GM12873 (cell line): ENCODE data around the gene CCDC184.

Experiments
- CTCF ChIP-seq: IDR thresholded peaks from 2 replicates; pipeline ENCODE4 v1.5.1; 2012; ENCODE audit warnings: low read depth, mild to moderate bottlenecking, moderate library complexity, low read length, control low read depth; ENCODE audit not compliant: insufficient read depth; ENCODE audit errors: missing control alignments

CCDC184 gene

GRCh38 chr12:48180857-48181495 lies 2.5 kb upstream of the CCDC184 start:
- no peak for TF ChIP-seq CTCF

- no peak for TF ChIP-seq CTCF
These were observed 813 bp upstream of the CCDC184 start for GRCh38 chr12:48182631-48183030.

DNA sequence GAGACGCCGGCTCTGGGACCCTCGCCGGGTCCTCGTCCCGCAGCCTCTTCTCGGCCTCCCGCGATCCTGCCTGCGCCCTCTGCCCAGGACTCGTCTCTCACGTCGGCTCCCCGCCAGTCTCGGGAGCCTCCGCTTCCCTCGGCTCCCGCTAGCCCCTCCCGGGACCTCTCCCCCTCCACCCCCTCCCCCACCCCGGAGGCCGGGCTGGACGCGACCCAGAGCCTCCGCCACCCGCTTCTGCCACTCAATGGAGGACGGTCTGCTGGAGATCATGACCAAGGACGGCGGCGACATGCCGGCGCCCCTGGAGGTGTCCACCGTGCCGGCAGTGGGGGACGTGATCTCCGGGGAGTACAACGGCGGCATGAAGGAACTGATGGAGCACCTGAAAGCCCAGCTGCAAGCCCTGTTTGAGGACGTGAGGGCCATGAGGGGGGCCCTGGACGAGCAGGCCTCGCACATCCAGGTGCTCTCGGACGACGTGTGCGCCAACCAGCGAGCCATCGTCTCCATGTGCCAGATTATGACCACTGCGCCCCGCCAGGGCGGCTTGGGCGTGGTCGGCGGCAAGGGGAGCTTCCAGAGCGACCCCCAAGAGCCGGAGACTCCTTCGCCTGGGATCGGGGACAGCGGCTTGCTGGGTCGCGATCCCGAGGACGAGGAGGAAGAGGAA lies 568 bp downstream of the CCDC184 start:
- no peak for TF ChIP-seq CTCF

GRCh38 chr12:48184549-48184922 lies 1.1 kb downstream of the CCDC184 start:
- no peak for TF ChIP-seq CTCF

DNA sequence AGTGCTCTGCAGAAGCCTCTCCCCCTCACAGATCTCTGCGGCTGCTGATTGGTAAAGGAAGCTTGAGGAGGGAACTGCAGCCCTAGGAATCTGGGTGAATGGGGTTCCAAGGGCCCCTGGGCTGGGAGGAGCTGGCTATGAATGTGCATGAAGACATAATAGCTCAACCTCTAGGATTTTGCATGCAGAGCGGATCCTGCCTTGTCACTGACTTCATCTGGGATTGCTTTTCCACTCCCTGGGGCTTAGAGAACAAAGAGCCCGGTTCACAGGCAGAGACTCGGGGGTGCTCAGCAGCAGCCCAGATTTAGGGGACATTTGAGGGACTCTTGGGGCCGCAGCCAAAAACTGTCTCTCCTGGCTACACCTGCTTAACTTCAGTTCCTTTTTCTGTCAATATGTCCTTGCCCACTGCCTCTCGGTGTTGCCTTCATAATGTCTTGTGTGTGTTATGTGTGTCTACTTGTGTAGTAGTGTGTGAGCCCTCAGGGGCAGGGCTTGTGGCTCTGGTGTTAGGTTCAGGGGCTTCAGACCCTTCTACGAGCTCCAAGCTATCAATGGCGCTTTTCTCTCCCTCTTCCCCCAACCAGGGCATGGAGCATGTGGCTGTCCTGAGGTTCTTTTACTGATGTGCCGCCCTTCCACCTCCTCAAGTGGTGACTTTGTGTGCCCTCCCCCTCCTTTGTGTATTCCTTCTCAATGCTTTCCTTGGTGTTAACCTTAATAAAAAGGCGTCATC lies 1.9 kb downstream of the CCDC184 start:
- no peak for TF ChIP-seq CTCF

GRCh38 chr12:48187916-48188695 lies 4.7 kb downstream of the CCDC184 start:
- TF ChIP-seq CTCF, result no peak
